Mesenchymal stem cell (in vitro differentiated cells and primary cell): ENCODE results near the gene EIF3I.

ENCODE experiments used
- DNase-seq: peaks from one replicate; pipeline ENCODE4 v3.0.0-alpha.2; 2013
- H2AFZ ChIP-seq: one replicate; pipeline ENCODE4 v1.6.1; 2013; ENCODE audit warnings: low read depth, mild to moderate bottlenecking, control low read depth, inconsistent platforms, low read length, moderate library complexity
- H2AK5ac ChIP-seq: 2 replicates; pipeline ENCODE4 v1.6.1; 2013; ENCODE audit warnings: low read length, moderate library complexity, mild to moderate bottlenecking, inconsistent platforms; ENCODE audit not compliant: severe bottlenecking
- H2BK120ac ChIP-seq: one replicate; pipeline ENCODE4 v1.6.1; 2013; ENCODE audit warnings: low read depth, mild to moderate bottlenecking, inconsistent platforms, low read length, moderate library complexity
- H2BK12ac ChIP-seq, 2 experiments: one replicate each; pipeline ENCODE4 v1.6.1; 2013; ENCODE audit warnings: inconsistent platforms in 2 of 2, low read length in 2 of 2, mild to moderate bottlenecking in 2 of 2, moderate library complexity in 2 of 2, control low read depth in 1 of 2
- H2BK15ac ChIP-seq: one replicate; pipeline ENCODE4 v1.6.1; 2013; ENCODE audit warnings: mild to moderate bottlenecking, low read depth, inconsistent platforms; ENCODE audit not compliant: poor library complexity, severe bottlenecking
- H2BK5ac ChIP-seq: 2 replicates; pipeline ENCODE4 v1.6.1; 2013; ENCODE audit warnings: low read depth, mild to moderate bottlenecking, low read length, control low read depth, inconsistent platforms; ENCODE audit not compliant: poor library complexity, severe bottlenecking
- H3K14ac ChIP-seq, 2 experiments: one replicate each; pipeline ENCODE4 v1.6.1; 2013; ENCODE audit warnings: inconsistent platforms in 2 of 2, low read length in 2 of 2, control low read depth in 1 of 2, mild to moderate bottlenecking in 1 of 2, moderate library complexity in 1 of 2
- H3K18ac ChIP-seq, 2 experiments: one replicate each; pipeline ENCODE4 v1.6.1; 2013; ENCODE audit warnings: inconsistent platforms in 2 of 2, low read length in 2 of 2, control low read depth in 1 of 2, low read depth in 1 of 2, mild to moderate bottlenecking in 1 of 2
- H3K23ac ChIP-seq, 2 experiments: one replicate each; pipeline ENCODE4 v1.6.1; 2013; ENCODE audit warnings: inconsistent platforms in 2 of 2, low read length in 2 of 2, mild to moderate bottlenecking in 2 of 2, moderate library complexity in 2 of 2, control low read depth in 1 of 2
- H3K27ac ChIP-seq: 2 replicates; pipeline ENCODE4 v1.5.1; 2013; ENCODE audit warnings: mild to moderate bottlenecking, moderate library complexity, low read length, control low read depth, inconsistent platforms; ENCODE audit not compliant: poor library complexity, severe bottlenecking
- H3K27me3 ChIP-seq, 2 experiments: 2 replicates each; pipeline versions ENCODE4 v1.6.1 to v1.7.0; 2013; ENCODE audit warnings: low read length in 2 of 2, mild to moderate bottlenecking in 2 of 2, moderate library complexity in 2 of 2, control low read depth in 1 of 2, inconsistent platforms in 1 of 2; ENCODE audit not compliant: control insufficient read depth in 1 of 2, insufficient read depth in 1 of 2
- H3K36me3 ChIP-seq, 2 experiments: 2 replicates each; pipeline versions ENCODE4 v1.6.1 to v1.7.0; 2013; ENCODE audit warnings: low read length in 2 of 2, control low read depth in 1 of 2, inconsistent platforms in 1 of 2, low read depth in 1 of 2, mild to moderate bottlenecking in 1 of 2; ENCODE audit not compliant: insufficient read depth in 2 of 2, control insufficient read depth in 1 of 2
- H3K4ac ChIP-seq, 2 experiments: one replicate each; pipeline ENCODE4 v1.6.1; 2013; ENCODE audit warnings: inconsistent platforms in 2 of 2, low read length in 2 of 2, mild to moderate bottlenecking in 2 of 2, moderate library complexity in 2 of 2, control low read depth in 1 of 2, low read depth in 1 of 2
- H3K4me1 ChIP-seq: 2 replicates; pipeline ENCODE4 v1.6.1; 2013; ENCODE audit warnings: low read depth, low read length, control low read depth; ENCODE audit not compliant: control insufficient read depth, insufficient read depth
- H3K4me2 ChIP-seq: 2 replicates; pipeline ENCODE4 v1.6.1; 2013; ENCODE audit warnings: low read length, mild to moderate bottlenecking, inconsistent platforms; ENCODE audit not compliant: poor library complexity, severe bottlenecking
- H3K4me3 ChIP-seq, 2 experiments: 2 replicates each; pipeline versions ENCODE4 v1.5.1 to v1.7.0; 2013; ENCODE audit warnings: low read length in 2 of 2, mild to moderate bottlenecking in 2 of 2, control low read depth in 1 of 2, low read depth in 1 of 2; ENCODE audit not compliant: insufficient read depth in 1 of 2
- H3K79me1 ChIP-seq: replicated peaks from 2 replicates; pipeline ENCODE4 v1.6.1; 2013; ENCODE audit warnings: mild to moderate bottlenecking, control low read depth, low read length, inconsistent platforms; ENCODE audit not compliant: poor library complexity, severe bottlenecking
- H3K9ac ChIP-seq: 2 replicates; pipeline ENCODE4 v1.7.0; 2013; ENCODE audit warnings: mild to moderate bottlenecking, low read length, moderate library complexity
- H3K9me3 ChIP-seq: 2 replicates; pipeline ENCODE4 v1.7.0; 2013; ENCODE audit warnings: mild to moderate bottlenecking, low read length; ENCODE audit not compliant: control insufficient read depth
- H4K8ac ChIP-seq: one replicate; pipeline ENCODE4 v1.6.1; 2013; ENCODE audit warnings: inconsistent platforms, mild to moderate bottlenecking, low read length, moderate library complexity
- H4K91ac ChIP-seq: one replicate; pipeline ENCODE4 v1.6.1; 2013; ENCODE audit warnings: mild to moderate bottlenecking, low read length, inconsistent platforms
- WGBS: methylation state at CpG from one replicate; pipeline ENCODE4 v1.1.7; 2013; ENCODE audit warnings: mixed read lengths; 5-methylcytosine and 5-hydroxymethylcytosine counted together

Gene EIF3I

DNA sequence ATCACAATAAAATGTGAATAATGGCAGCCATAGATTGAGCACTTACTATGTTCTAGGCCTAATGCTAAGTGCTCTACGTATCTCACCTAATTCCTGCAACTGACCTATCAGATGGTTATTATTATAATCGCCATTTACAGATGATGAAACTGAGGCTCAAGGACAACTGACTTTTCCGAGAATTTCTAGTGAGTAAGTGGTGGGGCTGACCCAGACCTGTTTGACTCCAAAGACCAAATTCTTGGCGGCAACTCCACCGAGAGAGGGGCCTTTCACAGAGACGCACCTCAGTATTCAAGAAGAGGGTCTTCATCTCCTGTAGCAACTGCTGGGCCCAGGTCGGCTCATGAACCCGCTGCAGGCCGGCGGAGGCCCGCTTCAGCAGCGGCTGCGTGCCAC lies 627 bp upstream of the EIF3I start:
- Histone ChIP-seq H3K27me3 (no peaks in the 10 kb centered on the region), H2AFZ (no peak overlapping the region), H3K36me3 (peaks cover 37 to 55% of the 10 kb centered on the region in 2 experiments), H3K14ac (peak overlapping the region in 1 of 2 experiments; percentile 80), H3K23ac (no peak overlapping the region), H2BK5ac (no peak overlapping the region), H4K8ac (peak overlapping the region; percentile 57), H2BK120ac (no peak overlapping the region), H2BK12ac (no peak overlapping the region), H4K91ac (no peak overlapping the region), H3K4ac (peak overlapping the region in 1 of 2 experiments; percentile 42), H3K4me2 (peak overlapping the region; percentile 57), H2BK15ac (no peak overlapping the region), H3K18ac (peak overlapping the region in 1 of 2 experiments; percentile 44), H2AK5ac (no peak overlapping the region), H3K4me1 (peaks cover 19% of the 10 kb centered on the region), H3K9me3 (no peaks in the 10 kb centered on the region), H3K27ac (peak overlapping the region; percentile 43), H3K79me1 (peaks cover 34% of the 10 kb centered on the region), H3K9ac (peak overlapping the region; percentile 100), H3K4me3 (peak overlapping the region; percentile 78 to 92)
- DNase-seq: peak; percentile 25
- WGBS: 10% methylated on average over 13 of the region's 13 CpGs

DNA sequence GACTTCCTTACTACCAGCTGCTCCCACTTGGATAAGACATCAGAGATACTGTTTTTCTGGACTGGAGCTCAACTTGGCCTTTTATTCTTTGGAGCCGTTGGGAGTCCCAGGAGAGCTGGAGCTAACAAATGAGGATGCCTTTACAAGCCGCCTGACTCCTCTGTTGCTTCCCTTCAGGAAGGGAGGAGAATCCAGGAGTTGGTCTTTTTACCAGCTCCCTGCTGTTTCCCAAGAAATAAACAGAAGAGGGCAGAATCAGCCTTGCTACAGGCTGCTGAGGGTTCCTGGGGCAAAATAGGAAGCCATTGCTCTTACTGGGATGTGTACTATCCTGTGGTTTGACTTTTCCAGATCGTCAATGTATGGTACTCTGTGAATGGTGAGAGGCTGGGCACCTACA lies 1.5 kb downstream of the EIF3I start:
- 89% methylated on average over 3 of the region's 3 CpGs for WGBS
- H2BK5ac ChIP-seq: no peak overlapping the region
- H3K14ac ChIP-seq: no peak overlapping the region
- no peaks in the 10 kb centered on the region for H3K9me3 ChIP-seq
- no peak overlapping the region for H2BK120ac ChIP-seq
- H3K23ac ChIP-seq: no peak overlapping the region
- no peak overlapping the region for H2BK15ac ChIP-seq
- H4K8ac ChIP-seq: no peak overlapping the region
- H3K4me2 ChIP-seq: no peak overlapping the region
- peaks cover 39% of the 10 kb centered on the region for H3K79me1 ChIP-seq
- no peaks in the 10 kb centered on the region for H3K27me3 ChIP-seq
- no peak overlapping the region for H3K4ac ChIP-seq
- H3K4me3 ChIP-seq: peak overlapping the region in 1 of 2 experiments; percentile 92
- peaks cover 19% of the 10 kb centered on the region for H3K4me1 ChIP-seq
- peak overlapping the region; percentile 100 for H3K9ac ChIP-seq
- no peak overlapping the region for H3K27ac ChIP-seq
- peak; percentile 35 for DNase-seq
- peaks cover 40 to 60% of the 10 kb centered on the region in 2 experiments for H3K36me3 ChIP-seq
- no peak overlapping the region for H4K91ac ChIP-seq
- no peak overlapping the region for H2AFZ ChIP-seq
- no peak overlapping the region for H2AK5ac ChIP-seq
- no peak overlapping the region for H2BK12ac ChIP-seq
- H3K18ac ChIP-seq: no peak overlapping the region

DNA sequence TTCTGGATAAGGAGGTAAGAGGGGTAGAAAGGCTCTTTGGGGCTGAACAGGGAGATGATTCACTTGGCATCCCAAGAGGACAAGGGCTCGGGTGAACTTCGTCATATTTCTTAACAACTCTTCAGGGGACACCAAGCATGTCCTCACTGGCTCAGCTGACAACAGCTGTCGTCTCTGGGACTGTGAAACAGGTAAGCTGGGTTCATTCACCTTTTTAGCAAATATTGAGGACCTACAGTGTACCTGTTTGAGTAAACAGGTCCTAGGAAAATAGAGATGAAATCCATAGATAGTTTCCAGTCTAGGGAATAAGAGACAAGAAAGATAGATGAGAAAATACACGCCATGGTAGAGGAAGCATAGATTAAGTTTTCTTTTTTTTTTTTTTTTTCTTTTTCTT lies 2.1 kb downstream of the EIF3I start:
- 96% methylated on average over 3 of the region's 4 CpGs for WGBS
- Histone ChIP-seq H3K14ac (no peak overlapping the region), H4K91ac (no peak overlapping the region), H4K8ac (no peak overlapping the region), H3K23ac (no peak overlapping the region), H3K36me3 (peaks cover 45 to 65% of the 10 kb centered on the region in 2 experiments), H3K27ac (no peak overlapping the region), H3K9me3 (no peaks in the 10 kb centered on the region), H2BK15ac (no peak overlapping the region), H2BK120ac (no peak overlapping the region), H2BK12ac (no peak overlapping the region), H3K4ac (no peak overlapping the region), H3K4me2 (no peak overlapping the region), H3K4me3 (peak overlapping the region in 1 of 2 experiments; percentile 92), H2AFZ (no peak overlapping the region), H3K18ac (no peak overlapping the region), H3K79me1 (peaks cover 37% of the 10 kb centered on the region), H3K4me1 (peaks cover 19% of the 10 kb centered on the region), H2AK5ac (no peak overlapping the region), H3K27me3 (no peaks in the 10 kb centered on the region), H3K9ac (peak overlapping the region; percentile 100), H2BK5ac (no peak overlapping the region)
- DNase-seq: no peak

DNA sequence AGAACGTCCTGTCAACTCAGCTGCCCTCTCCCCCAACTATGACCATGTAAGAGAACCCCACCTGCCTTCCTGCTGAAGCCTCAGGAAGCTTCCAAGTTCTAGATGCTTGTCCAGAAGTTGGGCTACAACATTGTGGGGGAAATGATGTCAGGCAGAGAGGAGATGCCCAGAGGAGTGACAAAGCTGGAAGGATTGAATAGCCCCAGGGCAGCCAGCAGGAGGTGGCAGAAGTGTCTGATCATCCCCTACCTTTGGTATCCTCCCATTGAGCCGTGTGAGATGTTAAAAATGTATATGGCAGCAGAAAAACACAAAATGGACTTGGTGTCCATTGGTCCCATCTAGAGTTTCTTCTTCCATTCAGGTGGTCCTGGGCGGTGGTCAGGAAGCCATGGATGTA lies 6.6 kb downstream of the EIF3I start:
- Histone ChIP-seq H3K4ac (no peak overlapping the region), H2BK12ac (no peak overlapping the region), H3K27ac (no peak overlapping the region), H3K9ac (no peak overlapping the region), H3K23ac (no peak overlapping the region), H3K27me3 (no peaks in the 10 kb centered on the region), H4K8ac (no peak overlapping the region), H2BK120ac (no peak overlapping the region), H3K18ac (no peak overlapping the region), H2AFZ (no peak overlapping the region), H3K4me3 (no peak overlapping the region), H3K14ac (no peak overlapping the region), H3K9me3 (no peaks in the 10 kb centered on the region), H3K36me3 (peaks cover 65 to 84% of the 10 kb centered on the region in 2 experiments), H2BK5ac (no peak overlapping the region), H2AK5ac (no peak overlapping the region), H3K4me1 (peaks cover 3% of the 10 kb centered on the region), H3K79me1 (peaks cover 29% of the 10 kb centered on the region), H3K4me2 (no peak overlapping the region), H2BK15ac (no peak overlapping the region), H4K91ac (no peak overlapping the region)
- DNase-seq: no peak
- WGBS: 100% methylated on average over 3 of the region's 3 CpGs
